Measurements from ENCODE around the gene SNRPA. TPM values are rescaled to one million over a fixed set of nuclear protein-coding genes. Genes with fewer than 3 reads are reported as not detected.

SNRPA gene
- total and polyA plus RNA-seq, 2 of the 13 experiments (the other 11 are each of a cell fraction or from before 2014, with no cell fraction given): 59.6 to 162 TPM

DNA sequence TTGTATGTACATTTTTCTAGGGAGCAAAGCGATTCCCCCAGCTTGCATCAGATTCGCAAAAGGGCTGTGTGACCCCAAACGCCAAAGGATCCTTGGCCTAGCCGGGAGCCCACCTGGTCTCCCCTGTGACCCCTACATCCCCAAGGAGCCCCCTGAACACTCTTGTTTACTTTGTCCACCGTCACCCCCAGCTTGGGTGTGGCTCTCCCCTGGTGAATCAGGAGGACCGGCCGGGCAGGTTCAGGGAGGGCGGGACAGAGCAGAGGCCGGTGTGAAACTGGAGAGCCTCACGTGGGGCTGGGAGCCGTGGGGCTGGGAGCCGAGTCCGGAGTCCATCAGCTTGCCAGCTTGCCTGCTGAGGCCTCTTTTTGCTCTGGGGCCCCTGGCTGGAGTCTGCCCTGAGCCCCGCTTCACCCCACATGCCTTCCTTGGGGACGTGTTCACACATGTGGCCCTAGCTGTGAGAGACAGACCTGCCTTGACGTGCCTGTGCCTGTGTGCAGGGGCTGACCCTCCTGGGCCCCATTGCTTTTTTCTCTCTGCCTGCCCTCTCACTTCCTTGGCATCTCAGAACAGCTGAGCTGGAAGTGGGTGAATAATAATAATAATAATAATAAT, 32.1 kb upstream of the SNRPA start (continued):
- TF ChIP-seq ZBTB21 (CRISPR knock-in tag; IDR thresholded peaks at IDR 0.05) (no peak), MYC (CRISPR knock-in tag; IDR thresholded peaks at IDR 0.05; ENCODE audit: borderline replicate concordance) (peak; percentile 83; the same call in 1 of the 2 replicates), ZSCAN31 (CRISPR knock-in tag; IDR thresholded peaks at IDR 0.05; ENCODE audit: low read depth) (peak; percentile 65; the same call in 1 of the 2 replicates), ZFP36L2 (CRISPR knock-in tag; IDR thresholded peaks at IDR 0.05) (no peak), PAWR (CRISPR knock-in tag; IDR thresholded peaks at IDR 0.05; ENCODE audit: borderline replicate concordance) (no peak), ZNF263 (CRISPR knock-in tag; IDR thresholded peaks at IDR 0.05) (peak; percentile 72; the same call in 1 of the 2 replicates), ARNT2 (CRISPR knock-in tag; IDR thresholded peaks at IDR 0.05; ENCODE audit: low read depth) (no peak), ZFP36 (IDR thresholded peaks at IDR 0.05; ENCODE audit: borderline replicate concordance, low read depth, low read length, partially characterized antibody) (no peak), IKZF1 (IDR thresholded peaks at IDR 0.05) (no peak), ZEB1 (IDR thresholded peaks at IDR 0.05; ENCODE audit: insufficient replicate concordance, low read depth) (no peak), MTF1 (CRISPR knock-in tag; IDR thresholded peaks at IDR 0.05) (no peak), GATAD1 (CRISPR knock-in tag; IDR thresholded peaks at IDR 0.05) (peak; percentile 32; the same call in 1 of the 2 replicates), ZNF143 (CRISPR knock-in tag; IDR thresholded peaks at IDR 0.05) (no peak), HDAC2 (CRISPR knock-in tag; IDR thresholded peaks at IDR 0.05) (peak; percentile 50), KDM2A (CRISPR knock-in tag; IDR thresholded peaks at IDR 0.05; ENCODE audit: borderline replicate concordance, low read depth) (peak; percentile 41), SMARCE1 (IDR thresholded peaks at IDR 0.05; ENCODE audit: borderline replicate concordance) (no peak), ZNF772 (CRISPR knock-in tag; IDR thresholded peaks at IDR 0.05) (peak; percentile 41; the same call in 1 of the 2 replicates)
- TF ChIP-seq, protein P1, sequence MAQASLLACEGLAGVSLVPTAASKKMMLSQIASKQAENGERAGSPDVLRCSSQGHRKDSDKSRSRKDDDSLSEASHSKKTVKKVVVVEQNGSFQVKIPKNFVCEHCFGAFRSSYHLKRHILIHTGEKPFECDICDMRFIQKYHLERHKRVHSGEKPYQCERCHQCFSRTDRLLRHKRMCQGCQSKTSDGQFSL (CRISPR knock-in tag; IDR thresholded peaks at IDR 0.05): no peak
- TF ChIP-seq, protein P2, sequence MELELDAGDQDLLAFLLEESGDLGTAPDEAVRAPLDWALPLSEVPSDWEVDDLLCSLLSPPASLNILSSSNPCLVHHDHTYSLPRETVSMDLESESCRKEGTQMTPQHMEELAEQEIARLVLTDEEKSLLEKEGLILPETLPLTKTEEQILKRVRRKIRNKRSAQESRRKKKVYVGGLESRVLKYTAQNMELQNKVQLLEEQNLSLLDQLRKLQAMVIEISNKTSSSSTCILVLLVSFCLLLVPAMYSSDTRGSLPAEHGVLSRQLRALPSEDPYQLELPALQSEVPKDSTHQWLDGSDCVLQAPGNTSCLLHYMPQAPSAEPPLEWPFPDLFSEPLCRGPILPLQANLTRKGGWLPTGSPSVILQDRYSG (CRISPR knock-in tag; IDR thresholded peaks at IDR 0.05): no peak
- TF ChIP-seq, protein P3, sequence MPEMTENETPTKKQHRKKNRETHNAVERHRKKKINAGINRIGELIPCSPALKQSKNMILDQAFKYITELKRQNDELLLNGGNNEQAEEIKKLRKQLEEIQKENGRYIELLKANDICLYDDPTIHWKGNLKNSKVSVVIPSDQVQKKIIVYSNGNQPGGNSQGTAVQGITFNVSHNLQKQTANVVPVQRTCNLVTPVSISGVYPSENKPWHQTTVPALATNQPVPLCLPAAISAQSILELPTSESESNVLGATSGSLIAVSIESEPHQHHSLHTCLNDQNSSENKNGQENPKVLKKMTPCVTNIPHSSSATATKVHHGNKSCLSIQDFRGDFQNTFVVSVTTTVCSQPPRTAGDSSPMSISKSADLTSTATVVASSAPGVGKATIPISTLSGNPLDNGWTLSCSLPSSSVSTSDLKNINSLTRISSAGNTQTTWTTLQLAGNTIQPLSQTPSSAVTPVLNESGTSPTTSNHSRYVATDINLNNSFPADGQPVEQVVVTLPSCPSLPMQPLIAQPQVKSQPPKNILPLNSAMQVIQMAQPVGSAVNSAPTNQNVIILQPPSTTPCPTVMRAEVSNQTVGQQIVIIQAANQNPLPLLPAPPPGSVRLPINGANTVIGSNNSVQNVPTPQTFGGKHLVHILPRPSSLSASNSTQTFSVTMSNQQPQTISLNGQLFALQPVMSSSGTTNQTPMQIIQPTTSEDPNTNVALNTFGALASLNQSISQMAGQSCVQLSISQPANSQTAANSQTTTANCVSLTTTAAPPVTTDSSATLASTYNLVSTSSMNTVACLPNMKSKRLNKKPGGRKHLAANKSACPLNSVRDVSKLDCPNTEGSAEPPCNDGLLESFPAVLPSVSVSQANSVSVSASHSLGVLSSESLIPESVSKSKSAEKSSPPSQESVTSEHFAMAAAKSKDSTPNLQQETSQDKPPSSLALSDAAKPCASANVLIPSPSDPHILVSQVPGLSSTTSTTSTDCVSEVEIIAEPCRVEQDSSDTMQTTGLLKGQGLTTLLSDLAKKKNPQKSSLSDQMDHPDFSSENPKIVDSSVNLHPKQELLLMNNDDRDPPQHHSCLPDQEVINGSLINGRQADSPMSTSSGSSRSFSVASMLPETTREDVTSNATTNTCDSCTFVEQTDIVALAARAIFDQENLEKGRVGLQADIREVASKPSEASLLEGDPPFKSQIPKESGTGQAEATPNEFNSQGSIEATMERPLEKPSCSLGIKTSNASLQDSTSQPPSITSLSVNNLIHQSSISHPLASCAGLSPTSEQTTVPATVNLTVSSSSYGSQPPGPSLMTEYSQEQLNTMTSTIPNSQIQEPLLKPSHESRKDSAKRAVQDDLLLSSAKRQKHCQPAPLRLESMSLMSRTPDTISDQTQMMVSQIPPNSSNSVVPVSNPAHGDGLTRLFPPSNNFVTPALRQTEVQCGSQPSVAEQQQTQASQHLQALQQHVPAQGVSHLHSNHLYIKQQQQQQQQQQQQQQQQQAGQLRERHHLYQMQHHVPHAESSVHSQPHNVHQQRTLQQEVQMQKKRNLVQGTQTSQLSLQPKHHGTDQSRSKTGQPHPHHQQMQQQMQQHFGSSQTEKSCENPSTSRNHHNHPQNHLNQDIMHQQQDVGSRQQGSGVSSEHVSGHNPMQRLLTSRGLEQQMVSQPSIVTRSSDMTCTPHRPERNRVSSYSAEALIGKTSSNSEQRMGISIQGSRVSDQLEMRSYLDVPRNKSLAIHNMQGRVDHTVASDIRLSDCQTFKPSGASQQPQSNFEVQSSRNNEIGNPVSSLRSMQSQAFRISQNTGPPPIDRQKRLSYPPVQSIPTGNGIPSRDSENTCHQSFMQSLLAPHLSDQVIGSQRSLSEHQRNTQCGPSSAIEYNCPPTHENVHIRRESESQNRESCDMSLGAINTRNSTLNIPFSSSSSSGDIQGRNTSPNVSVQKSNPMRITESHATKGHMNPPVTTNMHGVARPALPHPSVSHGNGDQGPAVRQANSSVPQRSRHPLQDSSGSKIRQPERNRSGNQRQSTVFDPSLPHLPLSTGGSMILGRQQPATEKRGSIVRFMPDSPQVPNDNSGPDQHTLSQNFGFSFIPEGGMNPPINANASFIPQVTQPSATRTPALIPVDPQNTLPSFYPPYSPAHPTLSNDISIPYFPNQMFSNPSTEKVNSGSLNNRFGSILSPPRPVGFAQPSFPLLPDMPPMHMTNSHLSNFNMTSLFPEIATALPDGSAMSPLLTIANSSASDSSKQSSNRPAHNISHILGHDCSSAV (CRISPR knock-in tag; IDR thresholded peaks at IDR 0.05; ENCODE audit: borderline replicate concordance): no peak
- TF ChIP-seq, protein P4, sequence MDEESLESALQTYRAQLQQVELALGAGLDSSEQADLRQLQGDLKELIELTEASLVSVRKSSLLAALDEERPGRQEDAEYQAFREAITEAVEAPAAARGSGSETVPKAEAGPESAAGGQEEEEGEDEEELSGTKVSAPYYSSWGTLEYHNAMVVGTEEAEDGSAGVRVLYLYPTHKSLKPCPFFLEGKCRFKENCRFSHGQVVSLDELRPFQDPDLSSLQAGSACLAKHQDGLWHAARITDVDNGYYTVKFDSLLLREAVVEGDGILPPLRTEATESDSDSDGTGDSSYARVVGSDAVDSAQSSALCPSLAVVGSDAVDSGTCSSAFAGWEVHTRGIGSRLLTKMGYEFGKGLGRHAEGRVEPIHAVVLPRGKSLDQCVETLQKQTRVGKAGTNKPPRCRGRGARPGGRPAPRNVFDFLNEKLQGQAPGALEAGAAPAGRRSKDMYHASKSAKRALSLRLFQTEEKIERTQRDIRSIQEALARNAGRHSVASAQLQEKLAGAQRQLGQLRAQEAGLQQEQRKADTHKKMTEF (CRISPR knock-in tag; IDR thresholded peaks at IDR 0.05): no peak

Measured in HepG2 (cell line).